Activated B cell treated with CpG ODN at 0.5 μM for 24 hours (primary cell): ENCODE measurements around the gene CPT1A. TPM values are rescaled to one million over a fixed set of nuclear protein-coding genes. Genes with fewer than 3 reads are reported as not detected.

ENCODE experiments used
- ATAC-seq: fragments of 200-7000 bp; cut with Tn5 transposase; one replicate; pipeline ENCODE4 v1.10.0; 2021; ENCODE audit warnings: low read depth, mild to moderate bottlenecking, moderate library complexity
- CTCF ChIA-PET: fragments of 350-600 bp; sonication (Branson Sonifier 250); formaldehyde crosslinking; loops from one replicate; lab custom pipeline; 2021; ENCODE audit warnings: antibody characterized with exemption; lab: Charles Lee
- POLR2A ChIA-PET: fragments of 350-600 bp; sonication (Branson Sonifier 250); formaldehyde crosslinking; loops from one replicate; lab custom pipeline; 2021; ENCODE audit warnings: antibody characterized with exemption; lab: Charles Lee
- DNase-seq: peaks from one replicate; pipeline ENCODE4 v3.0.0; 2022
- H3K27ac Mint-ChIP-seq: one replicate; pipeline ENCODE4 v1.8.0; 2020; ENCODE audit warnings: mixed read lengths
- H3K27me3 Mint-ChIP-seq: one replicate; pipeline ENCODE4 v1.8.0; 2021; ENCODE audit warnings: mixed read lengths
- H3K36me3 Mint-ChIP-seq: one replicate; pipeline ENCODE4 v1.8.0; 2021; ENCODE audit warnings: low read depth, mixed read lengths
- H3K4me1 Mint-ChIP-seq: one replicate; pipeline ENCODE4 v1.8.0; 2021; ENCODE audit warnings: mixed read lengths
- H3K4me3 Mint-ChIP-seq: one replicate; pipeline ENCODE4 v1.8.0; 2020; ENCODE audit warnings: mild to moderate bottlenecking, mixed read lengths
- H3K9me3 Mint-ChIP-seq: one replicate; pipeline ENCODE4 v1.8.0; 2020; ENCODE audit warnings: mixed read lengths
- CTCF ChIP-seq: fragments of 200-600 bp; IDR thresholded peaks from one replicate; pipeline ENCODE4 v1.8.0; 2022; ENCODE audit warnings: antibody characterized with exemption, mild to moderate bottlenecking
- intact Hi-C: fragments of 100-400 bp; cut with micrococcal nuclease; formaldehyde crosslinking; loops from one replicate; pipeline ENCODE4 v1.15.1; 2024
- total RNA-seq: library from RNA; stranded (reverse); gene quantifications from 2 replicates; pipeline ENCODE4 v1.2.3, GENCODE V29; 2022

CPT1A gene
- total RNA-seq, 1 donor from 2014 or later = 17.2 TPM

GRCh38 chr11:68763926-68764657 lies 77.6 kb downstream of the CPT1A start:
- intact Hi-C loops = no loop called here
- CTCF ChIA-PET = no interaction called here
- DNase-seq = no peak

GRCh38 chr11:68763181-68763721 lies 78.5 kb downstream of the CPT1A start:
- no peak for TF ChIP-seq CTCF
- Mint-ChIP-seq H3K4me1 (no peaks in the 10 kb centered on the region), H3K27ac (no peak overlapping the region), H3K4me3 (no peak overlapping the region), H3K27me3 (no peaks in the 10 kb centered on the region), H3K9me3 (no peaks in the 10 kb centered on the region), H3K36me3 (peaks cover 40% of the 10 kb centered on the region)
- intact Hi-C loops = no loop called here
- ATAC-seq (no peak), DNase-seq (no peak)
- ChIA-PET POLR2A (interaction anchor here (0.6 kb wide), 1 partner anchor 286 kb away, joined by 8 read pairs; no protein-coding TSS in a partner anchor), CTCF (no interaction called here)

More at GRCh38 chr11:68763926-68764657, 77.6 kb downstream of the CPT1A start:
- no peaks in the 10 kb centered on the region for H3K9me3 Mint-ChIP-seq
- H3K4me3 Mint-ChIP-seq = no peak overlapping the region
- POLR2A ChIA-PET = interaction anchor here (0.6 kb wide), 1 partner anchor 287 kb away, joined by 8 read pairs; no protein-coding TSS in a partner anchor
- ATAC-seq = peak; percentile 28
- H3K36me3 Mint-ChIP-seq = peaks cover 46% of the 10 kb centered on the region
- TF ChIP-seq CTCF = no peak
- H3K27me3 Mint-ChIP-seq = no peaks in the 10 kb centered on the region
- no peaks in the 10 kb centered on the region for H3K4me1 Mint-ChIP-seq
- H3K27ac Mint-ChIP-seq = no peak overlapping the region

GRCh38 chr11:68762481-68762880 lies 79.2 kb downstream of the CPT1A start:
- peaks cover 44% of the 10 kb centered on the region for H3K36me3 Mint-ChIP-seq
- H3K4me3 Mint-ChIP-seq = no peak overlapping the region
- H3K4me1 Mint-ChIP-seq = no peaks in the 10 kb centered on the region
- intact Hi-C loops = no loop called here
- H3K27ac Mint-ChIP-seq = no peak overlapping the region
- DNase-seq (no peak), ATAC-seq (no peak)
- CTCF ChIA-PET = no interaction called here
- no peaks in the 10 kb centered on the region for H3K27me3 Mint-ChIP-seq
- POLR2A ChIA-PET = no interaction called here
- no peaks in the 10 kb centered on the region for H3K9me3 Mint-ChIP-seq
- TF ChIP-seq CTCF = no peak

GRCh38 chr11:68761801-68762200 lies 79.9 kb downstream of the CPT1A start:
- POLR2A ChIA-PET = no interaction called here
- H3K9me3 Mint-ChIP-seq = no peaks in the 10 kb centered on the region
- H3K36me3 Mint-ChIP-seq = peaks cover 50% of the 10 kb centered on the region
- H3K4me1 Mint-ChIP-seq = no peaks in the 10 kb centered on the region
- DNase-seq (no peak), ATAC-seq (no peak)
- no peak overlapping the region for H3K27ac Mint-ChIP-seq
- no peak overlapping the region for H3K4me3 Mint-ChIP-seq
- TF ChIP-seq CTCF = no peak
- CTCF ChIA-PET = no interaction called here
- intact Hi-C loops = no loop called here
- no peaks in the 10 kb centered on the region for H3K27me3 Mint-ChIP-seq

- H3K27ac Mint-ChIP-seq = no peak overlapping the region
- no peaks in the 10 kb centered on the region for H3K9me3 Mint-ChIP-seq
- H3K36me3 Mint-ChIP-seq = peaks cover 49% of the 10 kb centered on the region
- intact Hi-C loops = loop anchor here (10.0 kb wide), 1 partner anchor 885 kb away; the partner anchor contains the start of gene CCND1
- POLR2A ChIA-PET = no interaction called here
- no peak for ATAC-seq
- CTCF ChIA-PET = no interaction called here
- no peak for TF ChIP-seq CTCF
- H3K27me3 Mint-ChIP-seq = no peaks in the 10 kb centered on the region
- no peak for DNase-seq
- H3K4me1 Mint-ChIP-seq = no peaks in the 10 kb centered on the region
- H3K4me3 Mint-ChIP-seq = no peak overlapping the region
Observed at GRCh38 chr11:68759991-68760390, 81.7 kb downstream of the CPT1A start.
